ENCODE data around the gene TM7SF2. TPM values are rescaled to one million over a fixed set of nuclear protein-coding genes. Genes with fewer than 3 reads are reported as not detected.

Gene TM7SF2
- total and polyA plus RNA-seq, 8 donors: 7.6 to 118 (median 41.5) TPM

DNA sequence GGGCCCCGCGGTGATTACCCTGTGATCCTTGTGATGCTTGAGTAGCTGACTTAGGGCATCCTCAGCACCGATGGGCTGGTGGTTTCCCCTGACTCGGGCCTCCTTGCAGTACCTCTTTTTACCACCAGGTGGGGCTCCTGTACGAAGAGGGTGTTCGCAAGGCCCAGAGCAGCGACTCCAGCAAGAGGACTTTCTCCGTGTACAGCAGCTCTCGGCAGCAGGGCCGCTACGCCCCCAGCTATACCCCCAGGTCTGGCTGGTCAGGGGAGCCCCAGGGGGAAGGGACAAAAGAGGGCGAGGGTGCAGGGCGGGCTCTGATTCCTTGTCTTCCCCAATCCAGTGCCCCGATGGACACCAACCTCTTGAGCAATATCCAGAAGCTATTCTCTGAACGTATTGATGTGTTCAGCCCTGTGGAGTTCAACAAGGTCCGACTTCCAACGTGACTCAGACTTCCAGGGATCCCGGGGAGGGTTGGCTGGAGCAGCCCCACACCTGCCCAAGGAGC lies 1.3 kb upstream of the TM7SF2 start:
- H3K9me3 ChIP-seq: no peaks in the 10 kb centered on the region
- H3K4me3 ChIP-seq: no peak overlapping the region
- H3K4me1 ChIP-seq: peaks cover 31 to 62% (median 56%) of the 10 kb centered on the region in 4 donors
- intact Hi-C loops (cut with DNase I; ENCODE audit: low total_unique reads): no loop called here
- peak overlapping the region; percentile 4 to 84 (median 74) for H3K27ac ChIP-seq
- WGBS, 5 donors: 8 to 11% (median 9%) methylated on average over 12 to 18 of the region's 18 CpGs
- peaks cover 0 to 4% (median 0%) of the 10 kb centered on the region in 3 donors for H3K27me3 ChIP-seq
- peaks cover 24 to 41% (median 38%) of the 10 kb centered on the region in 4 donors for H3K36me3 ChIP-seq
- peak in 1 of 3 donors; percentile 48 for TF ChIP-seq POLR2AphosphoS5 (IDR thresholded peaks at IDR 0.05)
- TF ChIP-seq, protein P1, sequence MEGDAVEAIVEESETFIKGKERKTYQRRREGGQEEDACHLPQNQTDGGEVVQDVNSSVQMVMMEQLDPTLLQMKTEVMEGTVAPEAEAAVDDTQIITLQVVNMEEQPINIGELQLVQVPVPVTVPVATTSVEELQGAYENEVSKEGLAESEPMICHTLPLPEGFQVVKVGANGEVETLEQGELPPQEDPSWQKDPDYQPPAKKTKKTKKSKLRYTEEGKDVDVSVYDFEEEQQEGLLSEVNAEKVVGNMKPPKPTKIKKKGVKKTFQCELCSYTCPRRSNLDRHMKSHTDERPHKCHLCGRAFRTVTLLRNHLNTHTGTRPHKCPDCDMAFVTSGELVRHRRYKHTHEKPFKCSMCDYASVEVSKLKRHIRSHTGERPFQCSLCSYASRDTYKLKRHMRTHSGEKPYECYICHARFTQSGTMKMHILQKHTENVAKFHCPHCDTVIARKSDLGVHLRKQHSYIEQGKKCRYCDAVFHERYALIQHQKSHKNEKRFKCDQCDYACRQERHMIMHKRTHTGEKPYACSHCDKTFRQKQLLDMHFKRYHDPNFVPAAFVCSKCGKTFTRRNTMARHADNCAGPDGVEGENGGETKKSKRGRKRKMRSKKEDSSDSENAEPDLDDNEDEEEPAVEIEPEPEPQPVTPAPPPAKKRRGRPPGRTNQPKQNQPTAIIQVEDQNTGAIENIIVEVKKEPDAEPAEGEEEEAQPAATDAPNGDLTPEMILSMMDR (IDR thresholded peaks at IDR 0.05): peak in 6 of 7 experiments; percentile 85 to 100 (median 100)
- no peak for TF ChIP-seq POLR2A (IDR thresholded peaks at IDR 0.05)
- TF ChIP-seq EP300 (IDR thresholded peaks at IDR 0.05): no peak
- peak; percentile 93 for DNase-seq

DNA sequence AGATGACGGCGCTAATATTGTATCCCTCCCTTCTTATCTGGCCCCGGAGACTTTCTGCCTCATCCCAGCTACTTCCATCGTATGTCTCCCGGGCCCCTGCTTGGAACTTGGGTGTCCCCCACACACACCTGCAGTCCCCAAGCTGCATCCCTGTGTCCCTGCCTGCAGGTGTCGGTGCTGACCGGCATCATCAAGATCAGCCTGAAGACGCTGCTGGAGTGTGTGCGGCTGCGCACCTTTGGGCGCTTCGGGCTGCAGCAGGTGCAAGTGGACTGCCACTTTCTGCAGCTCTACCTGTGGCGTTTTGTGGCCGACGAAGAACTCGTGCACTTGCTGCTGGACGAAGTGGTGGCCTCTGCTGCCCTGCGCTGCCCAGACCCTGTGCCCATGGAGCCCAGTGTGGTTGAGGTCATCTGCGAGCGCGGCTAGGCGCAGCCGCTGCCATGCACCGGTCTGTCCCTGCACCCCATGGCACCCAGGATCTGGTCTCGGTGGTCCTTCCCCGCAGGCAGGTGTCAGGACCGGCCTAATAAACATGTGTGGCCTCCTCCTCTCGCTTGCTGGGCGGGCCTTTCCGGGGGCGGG lies 421 bp upstream of the TM7SF2 start:
- no peak for DNase-seq
- H3K4me1 ChIP-seq: peaks cover 38 to 68% (median 62%) of the 10 kb centered on the region in 4 donors
- peak overlapping the region; percentile 42 to 84 (median 74) for H3K27ac ChIP-seq
- peak overlapping the region; percentile 55 to 57 (median 57) for H3K4me3 ChIP-seq
- H3K9me3 ChIP-seq: no peaks in the 10 kb centered on the region
- intact Hi-C loops (cut with DNase I; ENCODE audit: low total_unique reads): no loop called here
- H3K36me3 ChIP-seq: peaks cover 24 to 40% (median 38%) of the 10 kb centered on the region in 4 donors
- TF ChIP-seq EP300 (IDR thresholded peaks at IDR 0.05) (no peak), POLR2A (IDR thresholded peaks at IDR 0.05) (no peak), POLR2AphosphoS5 (IDR thresholded peaks at IDR 0.05) (no peak)
- TF ChIP-seq, protein P1 (IDR thresholded peaks at IDR 0.05): peak in 1 of 7 experiments; percentile 12
- peaks cover 0 to 4% (median 0%) of the 10 kb centered on the region in 3 donors for H3K27me3 ChIP-seq
- 45 to 81% (median 61%) methylated on average over 15 to 31 of the region's 31 CpGs for WGBS, 5 donors

DNA sequence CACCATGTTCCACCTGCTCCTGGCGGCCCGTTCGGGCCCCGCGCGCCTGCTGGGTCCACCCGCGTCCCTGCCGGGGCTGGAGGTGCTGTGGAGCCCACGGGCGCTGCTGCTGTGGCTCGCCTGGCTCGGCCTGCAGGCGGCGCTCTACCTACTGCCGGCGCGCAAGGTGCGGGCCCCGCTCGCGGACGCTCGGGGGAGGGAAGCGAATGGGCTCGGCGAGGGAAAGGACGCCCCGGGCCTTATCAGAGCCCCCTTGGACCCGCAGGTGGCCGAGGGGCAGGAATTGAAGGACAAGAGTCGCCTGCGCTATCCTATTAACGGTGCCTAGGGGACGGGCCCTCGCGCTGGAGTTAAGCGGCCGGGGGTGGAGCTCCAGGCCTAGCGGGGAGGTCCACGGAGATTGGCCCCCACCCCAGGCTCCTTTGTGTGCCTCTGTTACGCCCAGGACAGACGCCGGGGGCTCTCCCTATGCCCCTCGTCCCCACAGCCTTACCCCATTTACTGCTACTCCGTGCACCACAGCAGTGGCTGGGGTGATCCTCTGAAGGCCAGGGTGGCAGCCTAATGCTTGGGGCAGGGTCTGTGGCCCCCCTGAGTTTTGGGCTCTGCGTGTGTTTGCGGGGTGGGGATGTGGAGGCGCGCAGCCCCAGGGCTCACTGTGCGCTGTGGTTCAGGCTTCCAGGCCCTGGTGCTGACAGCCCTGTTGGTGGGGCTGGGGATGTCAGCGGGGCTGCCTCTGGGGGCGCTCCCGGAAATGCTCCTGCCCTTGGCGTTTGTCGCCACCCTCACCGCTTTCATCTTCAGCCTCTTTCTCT lies 1.1 kb downstream of the TM7SF2 start:
- intact Hi-C loops (cut with DNase I; ENCODE audit: low total_unique reads): no loop called here
- H3K27ac ChIP-seq: peak overlapping the region; percentile 71 to 84 (median 76)
- TF ChIP-seq, protein P1 (IDR thresholded peaks at IDR 0.05): peak in 5 of 7 experiments; percentile 44 to 95 (median 85)
- no peak for TF ChIP-seq POLR2A (IDR thresholded peaks at IDR 0.05)
- TF ChIP-seq EP300 (IDR thresholded peaks at IDR 0.05): no peak
- peak in 2 of 3 donors; percentile 40 to 73 for TF ChIP-seq POLR2AphosphoS5 (IDR thresholded peaks at IDR 0.05)
- peaks cover 0 to 4% (median 0%) of the 10 kb centered on the region in 3 donors for H3K27me3 ChIP-seq
- WGBS, 5 donors: 1 to 3% (median 1%) methylated on average over 15 to 57 of the region's 57 CpGs
- peak; percentile 75 to 89 for DNase-seq
- peaks cover 46 to 76% (median 69%) of the 10 kb centered on the region in 4 donors for H3K4me1 ChIP-seq
- H3K4me3 ChIP-seq: peak overlapping the region; percentile 55 to 57 (median 57)
- H3K9me3 ChIP-seq: no peaks in the 10 kb centered on the region
- peaks cover 21 to 34% (median 29%) of the 10 kb centered on the region in 4 donors for H3K36me3 ChIP-seq

DNA sequence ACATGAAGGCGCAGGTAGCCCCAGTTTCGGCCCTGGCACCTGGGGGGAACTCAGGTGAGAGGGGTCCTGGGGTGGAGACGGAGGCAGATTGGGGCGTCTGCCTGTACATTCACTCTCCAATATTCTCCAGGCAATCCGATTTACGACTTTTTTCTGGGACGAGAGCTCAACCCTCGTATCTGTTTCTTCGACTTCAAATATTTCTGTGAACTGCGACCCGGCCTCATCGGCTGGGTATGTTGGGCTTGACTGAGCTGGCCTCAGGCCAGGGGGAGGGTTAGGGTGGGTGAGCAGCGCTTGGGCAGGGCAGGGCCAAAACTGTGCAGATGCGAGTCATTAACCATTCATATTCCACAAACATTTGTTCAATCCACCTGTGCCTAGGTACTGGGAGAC lies 1.7 kb downstream of the TM7SF2 start:
- DNase-seq: peak in 1 of 2 donors; percentile 67
- peak overlapping the region in 4 of 5 donors; percentile 71 to 84 (median 75) for H3K27ac ChIP-seq
- intact Hi-C loops (cut with DNase I; ENCODE audit: low total_unique reads): no loop called here
- H3K9me3 ChIP-seq: no peaks in the 10 kb centered on the region
- TF ChIP-seq, protein P1 (IDR thresholded peaks at IDR 0.05): no peak
- TF ChIP-seq EP300 (IDR thresholded peaks at IDR 0.05) (no peak), POLR2A (IDR thresholded peaks at IDR 0.05) (no peak), POLR2AphosphoS5 (IDR thresholded peaks at IDR 0.05) (no peak)
- H3K27me3 ChIP-seq: peaks cover 0 to 4% (median 0%) of the 10 kb centered on the region in 3 donors
- 10 to 15% (median 12%) methylated on average over 14 of the region's 14 CpGs for WGBS, 5 donors
- H3K4me3 ChIP-seq: peak overlapping the region; percentile 55 to 57 (median 57)
- H3K36me3 ChIP-seq: peaks cover 15 to 30% (median 28%) of the 10 kb centered on the region in 4 donors
- peaks cover 46 to 75% (median 69%) of the 10 kb centered on the region in 4 donors for H3K4me1 ChIP-seq
